ENCODE results near the gene IGFLR1. TPM values are rescaled to one million over a fixed set of nuclear protein-coding genes. Genes with fewer than 3 reads are reported as not detected.
A peak's percentile ranks its signal among the peaks of the same experiment; 100 is the strongest.

IGFLR1 gene
- polyA plus RNA-seq, 1 of the 3 experiments (the other 2 are of a cell fraction), result 5.6 TPM

DNA sequence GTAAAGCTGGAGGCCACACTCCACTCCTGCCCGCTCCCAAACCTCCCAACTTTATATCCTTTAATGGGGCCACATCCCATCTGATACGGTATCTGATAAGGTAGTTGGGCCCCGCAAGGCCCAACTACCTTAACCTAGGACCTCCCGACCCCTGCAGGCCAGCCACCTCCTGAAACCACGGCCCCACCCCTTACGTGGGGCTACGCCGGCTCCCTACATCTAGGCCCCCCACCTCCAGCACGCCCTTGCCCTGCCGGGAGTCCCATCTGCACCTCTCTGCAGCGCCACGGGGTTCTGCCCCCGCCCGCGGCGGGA lies 2.2 kb downstream of the IGFLR1 start (continued):
- TF ChIP-seq, protein P1, sequence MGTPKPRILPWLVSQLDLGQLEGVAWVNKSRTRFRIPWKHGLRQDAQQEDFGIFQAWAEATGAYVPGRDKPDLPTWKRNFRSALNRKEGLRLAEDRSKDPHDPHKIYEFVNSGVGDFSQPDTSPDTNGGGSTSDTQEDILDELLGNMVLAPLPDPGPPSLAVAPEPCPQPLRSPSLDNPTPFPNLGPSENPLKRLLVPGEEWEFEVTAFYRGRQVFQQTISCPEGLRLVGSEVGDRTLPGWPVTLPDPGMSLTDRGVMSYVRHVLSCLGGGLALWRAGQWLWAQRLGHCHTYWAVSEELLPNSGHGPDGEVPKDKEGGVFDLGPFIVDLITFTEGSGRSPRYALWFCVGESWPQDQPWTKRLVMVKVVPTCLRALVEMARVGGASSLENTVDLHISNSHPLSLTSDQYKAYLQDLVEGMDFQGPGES (IDR thresholded peaks at IDR 0.05; ENCODE audit: low read depth, low read length), result no peak
- no peak for TF ChIP-seq MXI1 (IDR thresholded peaks at IDR 0.05; ENCODE audit: low read depth, low read length)
- no peak for TF ChIP-seq MEF2A (IDR thresholded peaks at IDR 0.05; ENCODE audit: borderline replicate concordance, low read depth)

DNA sequence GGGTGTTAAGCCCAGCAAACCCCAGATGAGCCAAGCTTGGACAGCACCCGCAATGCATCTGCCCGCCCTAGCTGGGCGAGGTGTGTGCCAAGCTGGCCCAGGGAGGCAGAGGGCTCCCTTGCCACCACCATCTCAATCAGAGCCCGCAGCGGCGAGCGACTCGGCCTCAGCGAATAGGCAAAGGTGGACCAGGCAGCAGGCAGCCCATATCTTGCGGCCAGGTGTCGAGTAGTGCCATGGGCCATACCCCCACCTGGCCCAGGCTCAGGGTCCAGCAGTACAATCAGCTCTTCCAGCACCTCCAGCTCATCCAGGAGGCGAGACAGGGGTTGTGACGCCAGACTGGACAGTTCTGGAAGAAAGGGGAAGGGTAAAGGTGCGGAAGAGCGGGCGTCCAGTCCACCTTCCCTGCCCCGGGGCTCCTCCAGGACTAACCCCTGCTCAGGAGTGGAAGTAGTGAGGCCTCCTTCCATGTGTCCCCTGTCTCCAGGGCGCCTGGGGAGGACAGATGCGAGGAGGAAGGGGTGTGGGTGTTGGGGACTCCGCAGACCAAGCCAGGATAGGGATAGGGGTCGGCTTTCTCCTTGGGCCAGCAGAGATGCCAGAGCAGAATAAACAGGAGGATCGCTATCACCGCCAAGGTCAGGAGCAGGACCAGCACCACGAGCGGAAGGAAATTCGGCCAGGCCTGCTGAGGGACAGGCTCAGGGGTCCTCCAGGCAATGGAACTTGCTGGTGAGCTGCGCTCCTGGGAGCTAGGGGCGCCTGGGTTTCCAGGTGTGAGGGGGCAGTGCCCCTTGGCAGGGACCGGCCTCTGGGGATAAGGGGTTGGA lies 2.8 kb downstream of the IGFLR1 start:
- 85% methylated on average over 21 of the region's 29 CpGs for WGBS (ENCODE audit: low lambda C conversion rate)
- CTCF ChIA-PET, result interaction anchor here (0.7 to 1.6 kb wide), 6 partner anchors 12 to 695 kb away, joined by 3 to 7 read pairs (median 3); no protein-coding TSS in a partner anchor
- TF ChIP-seq, protein P2, sequence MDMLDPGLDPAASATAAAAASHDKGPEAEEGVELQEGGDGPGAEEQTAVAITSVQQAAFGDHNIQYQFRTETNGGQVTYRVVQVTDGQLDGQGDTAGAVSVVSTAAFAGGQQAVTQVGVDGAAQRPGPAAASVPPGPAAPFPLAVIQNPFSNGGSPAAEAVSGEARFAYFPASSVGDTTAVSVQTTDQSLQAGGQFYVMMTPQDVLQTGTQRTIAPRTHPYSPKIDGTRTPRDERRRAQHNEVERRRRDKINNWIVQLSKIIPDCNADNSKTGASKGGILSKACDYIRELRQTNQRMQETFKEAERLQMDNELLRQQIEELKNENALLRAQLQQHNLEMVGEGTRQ (IDR thresholded peaks at IDR 0.05; ENCODE audit: borderline replicate concordance, low read depth, low read length), result no peak
- H3K27ac ChIP-seq (ENCODE audit: low read depth in 2 of 2, low read length in 1 of 2), result peak overlapping the region in 1 of 2 experiments; percentile 76; a peak in 1 of 4 replicates
- no peak overlapping the region for H2AFZ ChIP-seq (ENCODE audit: low read depth)
- no peaks in the 10 kb centered on the region for H4K20me1 ChIP-seq (ENCODE audit: insufficient read depth)
- POLR2A ChIA-PET, result interaction anchor here (1.0 to 2.0 kb wide), 5 partner anchors 9 to 80 kb away, joined by 3 to 10 read pairs (median 5); partner anchors contain the start of gene HSPB6
- peak overlapping the region; percentile 63 to 88; a peak in 3 of 4 replicates for H3K4me3 ChIP-seq (ENCODE audit: low read depth in 2 of 2, low read length in 1 of 2)
- no peaks in the 10 kb centered on the region for H3K9me2 ChIP-seq
- H3K27me3 ChIP-seq (ENCODE audit: insufficient read depth), result no peaks in the 10 kb centered on the region
- H3K36me3 ChIP-seq (replicated peaks in 1 of 2; ENCODE audit: control insufficient read depth in 1 of 2, insufficient read depth in 2 of 2, low read length in 1 of 2), result peaks cover 6 to 35% of the 10 kb centered on the region in 2 experiments
- H3F3A ChIP-seq (replicated peaks; ENCODE audit: insufficient read depth), result peaks cover 10% of the 10 kb centered on the region
- DNase-seq, result no peak
- H3K4me1 ChIP-seq (ENCODE audit: control insufficient read depth in 1 of 2, insufficient read depth in 2 of 2, low read depth in 1 of 2, low read length in 1 of 2), result peaks cover 4 to 18% of the 10 kb centered on the region in 2 experiments; a peak in 2 of 4 replicates
- H3K4me2 ChIP-seq, result peak overlapping the region; percentile 97
- no peaks in the 10 kb centered on the region; the same call in 1 of the 2 replicates for H3K79me2 ChIP-seq (ENCODE audit: insufficient read depth)
- H3K9ac ChIP-seq, result peak overlapping the region; percentile 67; the same call in 1 of the 2 replicates
- H3K9me3 ChIP-seq, result no peaks in the 10 kb centered on the region

DNA sequence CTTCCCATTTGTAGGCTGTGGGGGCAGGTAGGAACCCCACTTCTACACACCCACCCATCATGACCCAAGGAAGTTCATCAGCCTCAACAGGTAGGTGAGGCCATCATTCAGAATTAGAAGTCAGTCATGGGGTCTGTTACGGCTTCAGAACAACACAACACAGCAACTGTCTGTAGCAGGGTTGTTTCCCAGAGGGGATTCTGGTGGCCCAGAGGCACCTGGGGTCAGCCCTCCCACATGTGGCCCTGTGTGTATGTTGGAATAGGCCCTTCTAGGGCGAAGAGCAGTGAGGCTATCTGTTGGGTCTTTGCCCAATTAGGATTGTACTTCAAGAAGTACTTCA lies 3.4 kb downstream of the IGFLR1 start:
- H3K9me2 ChIP-seq, result no peaks in the 10 kb centered on the region
- no peaks in the 10 kb centered on the region for H3K9me3 ChIP-seq
- ChIA-PET CTCF (interaction anchor here (1.0 kb wide), 1 partner anchor 81 kb away, joined by 3 read pairs; no protein-coding TSS in a partner anchor), POLR2A (no interaction called here)
- H3K27ac ChIP-seq (ENCODE audit: low read depth in 2 of 2, low read length in 1 of 2), result no peak overlapping the region
- no peaks in the 10 kb centered on the region for H4K20me1 ChIP-seq (ENCODE audit: insufficient read depth)
- H3K27me3 ChIP-seq (ENCODE audit: insufficient read depth), result no peaks in the 10 kb centered on the region
- H2AFZ ChIP-seq (ENCODE audit: low read depth), result no peak overlapping the region
- no peak overlapping the region for H3K9ac ChIP-seq
- no peak for DNase-seq
- 100% methylated on average over 1 of the region's 2 CpGs for whole genome bisulfite sequencing (ENCODE audit: low lambda C conversion rate)
- H3K4me3 ChIP-seq (ENCODE audit: low read depth in 2 of 2, low read length in 1 of 2), result no peak overlapping the region
- peaks cover 8% of the 10 kb centered on the region for H3F3A ChIP-seq (replicated peaks; ENCODE audit: insufficient read depth)
- no peak overlapping the region for H3K4me2 ChIP-seq
- H3K36me3 ChIP-seq (replicated peaks in 1 of 2; ENCODE audit: control insufficient read depth in 1 of 2, insufficient read depth in 2 of 2, low read length in 1 of 2), result peaks cover 8 to 39% of the 10 kb centered on the region in 2 experiments
- H3K4me1 ChIP-seq (ENCODE audit: control insufficient read depth in 1 of 2, insufficient read depth in 2 of 2, low read depth in 1 of 2, low read length in 1 of 2), result peaks cover 0 to 12% of the 10 kb centered on the region in 2 experiments; a peak in 1 of 4 replicates
- TF ChIP-seq FOXJ3 (CRISPR knock-in tag; IDR thresholded peaks at IDR 0.05) (no peak), RAD21 (IDR thresholded peaks at IDR 0.05; ENCODE audit: low read length) (no peak), JUND (IDR thresholded peaks at IDR 0.05) (no peak), EP300 (IDR thresholded peaks at IDR 0.05; ENCODE audit: borderline replicate concordance in 1 of 2, low read depth in 1 of 2, low read length in 1 of 2) (no peak)
- TF ChIP-seq, protein P2 (IDR thresholded peaks at IDR 0.05; ENCODE audit: borderline replicate concordance, low read depth, low read length), result no peak
- no peaks in the 10 kb centered on the region; the same call in 1 of the 2 replicates for H3K79me2 ChIP-seq (ENCODE audit: insufficient read depth)
